IPS DF 6.9 (cell line): ENCODE measurements around the gene CALCOCO2.
"Not testable (repeated sequence)": the region's sequence is repeated elsewhere in the genome, so short reads cannot be mapped to it uniquely, and the experiment has no call there.

Experiments used
- DNase-seq: peaks from one replicate; pipeline ENCODE4 v3.0.0-alpha.2; 2013; ENCODE audit warnings: low read depth, low spot score
- H3K27ac ChIP-seq: one replicate; pipeline ENCODE4 v1.5.1; 2013; ENCODE audit warnings: low read length, control low read depth
- H3K27me3 ChIP-seq: 2 replicates; pipeline ENCODE4 v1.6.1; 2013; ENCODE audit warnings: mild to moderate bottlenecking, low read length; ENCODE audit not compliant: control insufficient read depth, insufficient read depth
- H3K36me3 ChIP-seq: 2 replicates; pipeline ENCODE4 v1.6.1; 2013; ENCODE audit warnings: low read length; ENCODE audit not compliant: control insufficient read depth, insufficient read depth
- H3K4me1 ChIP-seq: 2 replicates; pipeline ENCODE4 v1.6.1; 2013; ENCODE audit warnings: low read length; ENCODE audit not compliant: control insufficient read depth, insufficient read depth
- H3K4me3 ChIP-seq: 2 replicates; pipeline ENCODE4 v1.5.1; 2013; ENCODE audit warnings: mild to moderate bottlenecking, low read length
- H3K9me3 ChIP-seq: 2 replicates; pipeline ENCODE4 v1.6.1; 2013; ENCODE audit warnings: low read length, inconsistent platforms; ENCODE audit not compliant: control insufficient read depth, insufficient read depth
- WGBS: extraction: QIAGEN DNeasy Blood & Tissue Kit; methylation state at CpG from one replicate; pipeline ENCODE4 v1.1.7; 2013; ENCODE audit warnings: mixed read lengths, missing lambda C conversion rate; ENCODE audit not compliant: insufficient read length, insufficient coverage; 5-methylcytosine and 5-hydroxymethylcytosine counted together

CALCOCO2 gene

GRCh38 chr17:48830840-48831548 is at the start of gene CALCOCO2:
Gene CALCOCO2, plus strand, starts transcription at chr17:48831035. Its CDS starts 10,673 bp downstream, at chr17:48841708.
- Histone ChIP-seq H3K27me3 (no peaks in the 10 kb centered on the region), H3K9me3 (no peaks in the 10 kb centered on the region), H3K36me3 (no peaks in the 10 kb centered on the region), H3K4me1 (peaks cover 2% of the 10 kb centered on the region; the same call in 1 of the 2 replicates), H3K4me3 (peak within 1 kb of the TSS; percentile 86; the same call in 1 of the 2 replicates), H3K27ac (no peak within 1 kb of the TSS)
- no CpG with 5 or more reads among the region's 48 CpGs for WGBS
- DNase-seq: no peak

GRCh38 chr17:48787828-48788227 is 43.0 kb upstream of the CALCOCO2 start:
- no peak for DNase-seq

GRCh38 chr17:48790607-48791127 is 40.2 kb upstream of the CALCOCO2 start:
- Histone ChIP-seq H3K9me3 (no peaks in the 10 kb centered on the region), H3K36me3 (no peaks in the 10 kb centered on the region), H3K27me3 (no peaks in the 10 kb centered on the region), H3K4me1 (no peaks in the 10 kb centered on the region), H3K27ac (no peak overlapping the region), H3K4me3 (no peak overlapping the region)
- no CpG with 5 or more reads among the region's 9 CpGs for WGBS
- no peak for DNase-seq

More at GRCh38 chr17:48787828-48788227, 43.0 kb upstream of the CALCOCO2 start:
- Histone ChIP-seq H3K27me3 (no peaks in the 10 kb centered on the region), H3K4me3 (no peak overlapping the region), H3K36me3 (no peaks in the 10 kb centered on the region), H3K9me3 (no peaks in the 10 kb centered on the region), H3K4me1 (no peaks in the 10 kb centered on the region), H3K27ac (no peak overlapping the region)
- no CpG with 5 or more reads among the region's 7 CpGs for WGBS

- no CpG with 5 or more reads among the region's 14 CpGs for WGBS
- Histone ChIP-seq H3K27ac (no peak overlapping the region), H3K9me3 (no peaks in the 10 kb centered on the region), H3K4me1 (no peaks in the 10 kb centered on the region), H3K36me3 (no peaks in the 10 kb centered on the region), H3K27me3 (no peaks in the 10 kb centered on the region), H3K4me3 (no peak overlapping the region)
- DNase-seq: peak; percentile 67
Measured at GRCh38 chr17:48791128-48792032, 39.5 kb upstream of the CALCOCO2 start.

- no CpG with 5 or more reads among the region's 3 CpGs for WGBS
- H3K4me3 ChIP-seq: no peak overlapping the region
- no peaks in the 10 kb centered on the region for H3K9me3 ChIP-seq
- no peak for DNase-seq
- H3K4me1 ChIP-seq: no peaks in the 10 kb centered on the region
- H3K27ac ChIP-seq: no peak overlapping the region
- H3K27me3 ChIP-seq: no peaks in the 10 kb centered on the region
- no peaks in the 10 kb centered on the region for H3K36me3 ChIP-seq
Measured at GRCh38 chr17:48792033-48792798, 38.6 kb upstream of the CALCOCO2 start.

GRCh38 chr17:48795444-48796162 is 35.2 kb upstream of the CALCOCO2 start:
- no peak for DNase-seq
- Histone ChIP-seq H3K27ac (no peak overlapping the region), H3K27me3 (no peaks in the 10 kb centered on the region; the same call in 1 of the 2 replicates), H3K4me3 (no peak overlapping the region), H3K9me3 (no peaks in the 10 kb centered on the region), H3K4me1 (no peaks in the 10 kb centered on the region), H3K36me3 (no peaks in the 10 kb centered on the region)
- WGBS: no CpG with 5 or more reads among the region's 10 CpGs

GRCh38 chr17:48796163-48796522 is 34.7 kb upstream of the CALCOCO2 start:
- WGBS: no CpG with 5 or more reads among the region's 6 CpGs
- H3K36me3 ChIP-seq, H3K27me3 ChIP-seq, DNase-seq, H3K27ac ChIP-seq, H3K9me3 ChIP-seq, H3K4me3 ChIP-seq, H3K4me1 ChIP-seq: not testable (repeated sequence)

- no peaks in the 10 kb centered on the region for H3K36me3 ChIP-seq
- no peak for DNase-seq
Measured at GRCh38 chr17:48799069-48799723, 31.6 kb upstream of the CALCOCO2 start.

GRCh38 chr17:48800626-48801217 is 30.1 kb upstream of the CALCOCO2 start:
- DNase-seq: no peak
- H3K4me3 ChIP-seq: no peak overlapping the region
- H3K36me3 ChIP-seq: no peaks in the 10 kb centered on the region
- no peaks in the 10 kb centered on the region; the same call in 1 of the 2 replicates for H3K27me3 ChIP-seq
- no peak overlapping the region for H3K27ac ChIP-seq
- no CpG with 5 or more reads among the region's 5 CpGs for WGBS
- H3K9me3 ChIP-seq: no peaks in the 10 kb centered on the region
- no peaks in the 10 kb centered on the region for H3K4me1 ChIP-seq

More at GRCh38 chr17:48799069-48799723, 31.6 kb upstream of the CALCOCO2 start:
- H3K27ac ChIP-seq: no peak overlapping the region
- no peaks in the 10 kb centered on the region for H3K4me1 ChIP-seq
- no peaks in the 10 kb centered on the region; the same call in 1 of the 2 replicates for H3K27me3 ChIP-seq
- WGBS: no CpG with 5 or more reads among the region's 11 CpGs
- no peak overlapping the region for H3K4me3 ChIP-seq
- H3K9me3 ChIP-seq: no peaks in the 10 kb centered on the region
